ENCODE measurements around the gene DPYSL3.

DNA sequence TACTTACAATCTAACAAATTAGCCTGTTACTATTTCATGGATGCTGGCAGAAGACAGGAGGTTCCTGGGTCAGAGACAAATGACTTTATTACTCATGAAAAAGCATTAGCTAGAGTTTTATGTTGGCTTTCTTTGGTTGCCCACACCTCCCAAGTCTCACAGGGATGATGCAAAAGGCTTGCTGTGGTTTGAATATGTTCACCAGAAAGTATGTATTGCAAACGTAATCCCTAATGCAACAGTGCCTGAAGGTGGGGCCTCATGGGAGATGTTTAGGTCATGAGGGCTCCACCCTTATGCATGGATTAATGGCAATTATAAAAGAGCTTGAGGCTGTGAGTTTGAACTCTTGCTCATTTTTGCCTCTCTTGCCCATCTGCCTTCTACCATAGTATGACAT lies 28.5 kb downstream of the DPYSL3 start:
- TF ChIP-seq, protein P1, sequence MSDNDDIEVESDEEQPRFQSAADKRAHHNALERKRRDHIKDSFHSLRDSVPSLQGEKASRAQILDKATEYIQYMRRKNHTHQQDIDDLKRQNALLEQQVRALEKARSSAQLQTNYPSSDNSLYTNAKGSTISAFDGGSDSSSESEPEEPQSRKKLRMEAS (IDR thresholded peaks at IDR 0.05; ENCODE audit: insufficient read depth, insufficient read length), result no peak
- TF ChIP-seq EZH2 (IDR thresholded peaks at IDR 0.05; ENCODE audit: borderline replicate concordance, low read depth, low read length, severe bottlenecking) (no peak), FOS (IDR thresholded peaks at IDR 0.05; ENCODE audit: borderline replicate concordance, insufficient read depth, low read length) (no peak), POLR2A (IDR thresholded peaks at IDR 0.05; ENCODE audit: low read depth, low read length) (no peak), POLR2AphosphoS5 (IDR thresholded peaks at IDR 0.05; ENCODE audit: insufficient read depth, low read depth, low read length) (no peak), JUN (IDR thresholded peaks at IDR 0.05; ENCODE audit: borderline replicate concordance, insufficient read depth, insufficient read length, low read depth) (no peak), MYC (IDR thresholded peaks at IDR 0.05; ENCODE audit: low read depth, low read length) (no peak), GATA2 (IDR thresholded peaks at IDR 0.05; ENCODE audit: insufficient read depth, insufficient read length, low read depth, low read length) (no peak)
- TF ChIP-seq, protein P2, sequence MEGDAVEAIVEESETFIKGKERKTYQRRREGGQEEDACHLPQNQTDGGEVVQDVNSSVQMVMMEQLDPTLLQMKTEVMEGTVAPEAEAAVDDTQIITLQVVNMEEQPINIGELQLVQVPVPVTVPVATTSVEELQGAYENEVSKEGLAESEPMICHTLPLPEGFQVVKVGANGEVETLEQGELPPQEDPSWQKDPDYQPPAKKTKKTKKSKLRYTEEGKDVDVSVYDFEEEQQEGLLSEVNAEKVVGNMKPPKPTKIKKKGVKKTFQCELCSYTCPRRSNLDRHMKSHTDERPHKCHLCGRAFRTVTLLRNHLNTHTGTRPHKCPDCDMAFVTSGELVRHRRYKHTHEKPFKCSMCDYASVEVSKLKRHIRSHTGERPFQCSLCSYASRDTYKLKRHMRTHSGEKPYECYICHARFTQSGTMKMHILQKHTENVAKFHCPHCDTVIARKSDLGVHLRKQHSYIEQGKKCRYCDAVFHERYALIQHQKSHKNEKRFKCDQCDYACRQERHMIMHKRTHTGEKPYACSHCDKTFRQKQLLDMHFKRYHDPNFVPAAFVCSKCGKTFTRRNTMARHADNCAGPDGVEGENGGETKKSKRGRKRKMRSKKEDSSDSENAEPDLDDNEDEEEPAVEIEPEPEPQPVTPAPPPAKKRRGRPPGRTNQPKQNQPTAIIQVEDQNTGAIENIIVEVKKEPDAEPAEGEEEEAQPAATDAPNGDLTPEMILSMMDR (IDR thresholded peaks at IDR 0.05; ENCODE audit: extremely low read depth in 1 of 2, insufficient read depth in 1 of 2, low read depth in 1 of 2, low read length in 2 of 2), result no peak
